Right renal cortex interstitium (tissue), 3 donors: Measurements from ENCODE around the gene NAXD. TPM values are rescaled to one million over a fixed set of nuclear protein-coding genes. Genes with fewer than 3 reads are reported as not detected.
"Not testable (repeated sequence)": the region's sequence is repeated elsewhere in the genome, so short reads cannot be mapped to it uniquely, and the experiment has no call there.

Experiments used
- DNase-seq, 3 donors: peaks; one replicate each; pipeline ENCODE4 v3.0.0-alpha.2; 2013; ENCODE audit warnings: low read depth in 3 of 3, low spot score in 2 of 3
- polyA plus RNA-seq, 3 donors: library from polyadenylated mRNA; unstranded; fragments of 120-200 nt; gene quantifications; one replicate each; pipeline ENCODE4 v1.2.1, GENCODE V29; 2013; ENCODE audit not compliant: insufficient read length in 3 of 3

The NAXD gene
- polyA plus RNA-seq, 3 donors, result 40.4 to 42.1 (median 40.5) TPM

DNA sequence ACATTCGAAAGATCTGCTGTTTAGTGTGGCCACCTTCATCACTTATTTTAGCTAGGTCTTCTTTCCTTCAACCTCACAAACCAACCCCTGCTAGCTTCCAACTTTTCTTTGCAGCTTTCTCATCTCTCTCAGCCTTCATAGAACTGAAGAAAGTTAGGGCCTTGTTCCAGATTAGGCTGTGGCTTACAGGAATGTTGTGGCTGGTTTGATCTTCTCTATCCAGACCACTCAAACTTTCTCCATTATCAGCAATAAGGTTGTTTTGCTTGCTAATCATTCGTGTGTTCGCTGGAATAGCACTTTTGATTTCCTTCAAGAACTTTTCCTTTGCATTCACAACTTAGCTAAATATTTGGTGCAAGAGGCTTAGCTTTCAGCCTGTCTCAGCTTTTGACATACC, 45.9 kb downstream of the NAXD start:
- DNase-seq, result no peak

DNA sequence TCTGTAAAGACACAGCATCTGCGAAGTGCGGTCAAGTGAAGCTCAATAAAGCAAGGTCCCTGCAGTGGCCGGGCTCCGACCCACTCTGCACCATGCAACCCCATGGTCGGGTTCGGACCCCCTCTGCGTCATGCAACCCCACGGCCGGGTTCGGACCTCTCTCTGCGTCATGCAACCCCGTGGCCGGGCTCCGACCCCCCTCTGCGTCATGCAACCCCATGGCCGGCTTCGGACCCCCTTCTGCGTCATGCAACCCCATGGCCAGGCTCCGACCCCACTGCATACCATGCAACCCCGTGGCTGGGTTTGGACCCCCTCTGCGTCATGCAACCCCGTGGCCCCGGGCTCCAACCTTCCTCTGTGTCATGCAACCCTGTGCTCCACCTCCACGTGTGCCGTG, 46.7 kb downstream of the NAXD start:
- DNase-seq, result no peak

DNA sequence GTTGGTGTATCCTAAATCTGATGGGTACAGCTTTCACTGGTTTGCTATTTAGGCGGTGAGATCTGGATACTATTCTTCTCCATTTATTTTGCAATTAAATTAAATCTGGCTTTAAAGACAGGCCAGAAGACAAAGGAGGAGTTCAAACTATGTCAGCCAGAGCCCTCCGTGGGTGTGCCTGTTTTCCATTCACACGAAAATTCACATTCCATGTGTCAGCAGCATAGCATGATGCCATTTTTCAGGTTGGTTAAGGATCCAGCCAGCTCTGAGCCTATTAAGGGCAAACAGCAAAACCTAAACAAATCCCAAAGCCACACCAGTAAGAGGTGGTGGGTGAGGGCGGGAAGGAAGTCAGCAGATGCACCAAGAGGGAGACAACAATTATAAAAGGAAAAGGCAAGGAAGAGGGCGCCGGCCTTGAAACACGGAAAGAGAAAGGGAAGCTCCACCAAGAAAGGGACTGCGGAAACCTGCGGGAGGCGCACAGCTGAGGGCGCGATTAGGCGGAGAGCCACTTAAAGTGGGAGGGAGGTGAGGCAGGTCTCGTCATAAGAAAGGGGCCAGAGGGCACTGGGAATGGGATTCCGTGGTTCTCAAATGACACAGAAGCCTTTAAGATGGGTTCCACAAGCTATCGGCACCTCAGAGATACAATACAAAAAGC, 47.6 kb downstream of the NAXD start:
- DNase-seq, result no peak

DNA sequence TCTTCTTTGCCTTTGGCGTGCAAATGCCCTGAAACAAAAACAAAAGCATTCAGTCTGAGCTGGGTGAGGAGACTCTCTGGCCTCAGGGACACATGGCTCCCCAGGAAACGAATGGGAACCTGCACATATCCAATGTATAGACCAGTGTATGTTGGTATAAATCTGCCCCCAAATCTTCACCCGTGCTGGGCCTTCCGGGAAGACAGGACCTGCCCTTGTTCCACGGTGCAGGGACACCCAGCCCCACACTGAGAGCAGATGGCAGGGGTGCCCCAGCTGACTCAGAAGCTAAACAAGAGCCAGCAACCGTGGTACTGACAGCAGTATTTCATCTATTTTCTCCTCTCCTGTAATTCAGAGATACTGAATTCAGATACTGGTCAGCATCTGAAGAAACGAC, 48.1 kb downstream of the NAXD start:
- DNase-seq, result no peak

DNA sequence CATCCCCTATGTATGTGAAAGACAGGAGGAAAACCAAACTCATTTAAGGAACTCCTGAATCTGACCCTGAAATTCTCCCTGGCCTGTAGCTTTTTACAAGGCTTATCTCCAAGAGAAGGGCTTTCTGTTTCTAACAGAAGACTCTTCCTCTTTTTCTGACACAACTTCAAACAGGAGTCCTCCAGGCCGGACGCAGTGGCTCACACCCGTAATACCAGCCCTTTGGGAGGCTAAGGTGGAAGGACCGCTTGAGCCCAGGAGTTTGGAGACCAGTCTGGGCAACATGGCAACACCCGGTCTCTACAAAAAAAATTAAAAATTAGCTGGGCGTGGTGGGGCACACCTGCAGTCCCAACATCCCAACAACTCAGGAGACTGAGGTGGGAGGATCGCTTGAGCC, 48.7 kb downstream of the NAXD start:
- DNase-seq, result no peak

DNA sequence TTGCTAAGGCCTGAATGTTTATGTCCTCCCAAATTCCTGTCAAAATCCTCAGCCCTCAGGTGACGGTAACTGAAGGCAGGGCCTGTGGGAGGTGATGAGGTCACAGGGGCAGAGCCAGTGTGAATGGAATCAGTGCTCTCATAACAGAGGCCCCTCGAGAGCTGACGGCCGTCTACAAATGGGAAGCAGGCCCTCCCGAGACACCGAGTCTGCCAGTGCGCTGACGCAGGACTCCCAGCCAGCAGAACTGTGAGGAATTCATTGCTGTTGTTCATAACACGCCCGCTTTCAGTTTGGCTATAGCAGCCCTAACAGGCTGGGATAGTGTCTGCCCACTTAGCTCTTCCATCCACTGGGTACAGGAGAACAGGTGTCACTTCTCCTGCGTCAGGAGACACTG, 49.3 kb downstream of the NAXD start:
- DNase-seq, result no peak

DNA sequence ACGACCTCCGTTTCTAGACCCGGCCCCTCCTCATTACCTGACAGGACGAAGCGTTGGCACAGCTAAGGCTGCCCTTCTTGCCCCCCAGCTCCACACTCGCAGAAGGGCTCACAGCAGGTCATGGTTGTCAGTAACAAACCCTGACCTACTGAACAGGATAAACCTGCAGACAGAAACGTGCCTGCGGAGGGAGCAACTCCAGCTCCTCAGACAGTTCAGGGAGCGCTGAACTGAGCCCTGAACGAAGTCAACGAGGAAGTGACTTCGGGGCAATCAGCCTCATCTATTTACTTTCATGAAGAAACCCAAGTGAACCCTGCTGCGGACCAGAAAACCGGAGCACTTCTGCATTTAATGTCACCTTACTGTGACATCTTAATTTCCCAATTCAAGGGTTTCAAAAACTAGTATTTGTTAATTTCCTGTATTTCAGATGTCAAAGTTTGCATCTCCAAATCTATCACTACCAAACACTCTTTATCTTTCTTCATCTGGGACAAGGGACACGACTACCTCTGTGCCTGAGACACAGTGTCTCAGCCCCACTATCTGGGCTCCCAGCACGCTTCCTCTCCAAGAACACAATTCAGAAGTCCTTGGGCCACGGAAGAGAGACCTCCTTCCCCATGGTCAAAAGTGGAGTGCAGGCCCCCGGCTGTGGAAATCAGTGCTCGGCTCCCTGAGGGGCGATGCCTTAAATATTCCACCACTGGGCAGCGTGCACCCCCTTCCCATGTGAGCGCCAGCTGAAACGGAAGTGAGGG, 50.3 kb downstream of the NAXD start:
- DNase-seq, result no peak

DNA sequence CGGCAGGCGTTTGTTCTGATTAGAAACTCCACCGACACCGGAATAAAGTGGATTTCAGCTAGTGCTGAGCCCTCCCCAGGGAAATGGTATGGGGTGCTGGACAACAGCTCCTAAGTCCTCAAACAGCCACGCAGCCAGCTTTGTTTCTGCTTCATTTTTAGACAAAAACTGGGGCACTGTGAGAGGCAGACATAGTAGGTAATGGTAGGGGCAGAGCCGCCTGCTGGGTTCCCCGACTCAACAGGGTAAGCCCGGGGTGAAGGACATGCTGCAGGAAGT, 50.8 kb downstream of the NAXD start:
- no peak for DNase-seq

DNA sequence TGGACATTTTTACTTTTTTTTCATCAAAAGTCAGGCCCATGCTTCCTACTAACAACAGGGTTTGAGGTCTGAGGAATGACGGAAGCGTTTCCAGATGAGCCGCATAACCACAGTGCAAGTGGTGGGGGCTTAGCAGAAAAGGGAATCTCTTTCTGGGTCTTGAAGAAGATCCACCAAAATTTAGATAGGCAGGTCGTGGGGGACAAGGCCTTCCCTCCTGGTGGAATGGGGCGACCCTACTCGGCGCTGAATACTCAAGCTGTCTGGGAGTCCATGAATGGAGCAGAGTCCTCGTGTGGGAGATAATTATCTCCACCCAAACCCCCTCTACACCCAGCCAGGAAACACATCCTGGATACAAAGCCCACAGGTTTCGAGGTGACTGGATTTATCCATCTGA, 53.7 kb downstream of the NAXD start:
- no peak for DNase-seq

DNA sequence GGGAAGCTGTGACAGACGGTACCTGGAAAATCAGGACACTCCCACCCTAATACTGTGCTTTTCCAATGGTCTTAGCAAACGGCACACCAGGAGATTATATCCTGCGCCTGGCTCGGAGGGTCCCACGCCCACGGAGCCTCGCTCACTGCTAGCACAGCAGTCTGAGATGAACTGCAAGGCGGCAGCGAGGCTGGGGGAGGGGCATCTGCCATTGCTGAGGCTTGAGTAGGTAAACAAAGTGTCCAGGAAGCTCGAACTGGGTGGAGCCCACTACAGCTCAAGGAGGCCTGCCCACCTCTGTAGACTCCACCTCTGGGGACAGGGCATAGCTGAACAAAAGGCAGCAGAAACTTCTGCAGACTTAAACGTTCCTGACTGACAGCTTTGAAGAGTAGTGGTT, 54.5 kb downstream of the NAXD start:
- DNase-seq, result not testable (repeated sequence)

DNA sequence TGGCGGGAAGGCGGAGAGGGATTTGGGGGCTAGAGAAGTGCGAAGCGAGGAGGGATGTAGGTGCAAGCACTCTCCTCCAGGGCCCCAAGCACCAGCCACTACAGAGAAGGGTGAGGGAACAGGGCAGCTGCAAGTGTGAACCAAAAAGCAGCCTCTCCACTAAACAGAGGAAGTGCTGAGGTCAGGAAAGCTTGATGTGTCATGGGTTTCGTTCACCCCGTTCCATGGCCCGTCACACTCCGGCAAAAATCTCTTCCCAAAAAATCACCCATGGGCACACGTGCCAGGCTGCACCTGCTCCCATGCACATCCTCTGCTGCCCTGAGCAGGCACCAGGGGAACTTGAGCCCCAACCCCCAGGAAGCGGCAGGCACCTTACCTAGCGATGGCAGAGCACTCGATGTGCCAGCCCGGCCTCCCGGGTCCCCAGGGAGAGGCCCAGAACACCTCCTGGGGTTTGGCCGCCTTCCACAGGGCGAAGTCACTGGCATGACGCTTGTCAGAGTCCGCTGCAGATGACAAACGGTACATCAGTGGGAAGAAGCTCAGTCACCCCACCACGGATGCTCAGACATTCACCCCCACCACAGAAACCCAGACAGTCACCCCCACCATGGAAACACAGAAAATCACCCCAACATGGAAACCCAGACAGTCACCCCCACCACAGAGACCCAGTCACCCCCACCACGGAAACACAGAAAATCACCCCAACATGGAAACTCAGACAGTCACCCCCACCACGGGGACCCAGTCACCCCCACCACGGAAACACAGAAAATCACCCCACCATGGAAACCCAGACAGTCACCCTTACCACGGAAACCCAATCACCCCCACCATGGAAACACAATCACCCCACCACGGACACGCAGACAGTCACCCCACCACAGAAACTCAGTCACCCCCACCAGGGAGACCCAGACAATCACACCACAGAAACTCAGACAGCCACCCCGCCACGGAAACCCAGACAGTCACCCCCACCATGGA, 61.5 kb downstream of the NAXD start:
- DNase-seq, result no peak

DNA sequence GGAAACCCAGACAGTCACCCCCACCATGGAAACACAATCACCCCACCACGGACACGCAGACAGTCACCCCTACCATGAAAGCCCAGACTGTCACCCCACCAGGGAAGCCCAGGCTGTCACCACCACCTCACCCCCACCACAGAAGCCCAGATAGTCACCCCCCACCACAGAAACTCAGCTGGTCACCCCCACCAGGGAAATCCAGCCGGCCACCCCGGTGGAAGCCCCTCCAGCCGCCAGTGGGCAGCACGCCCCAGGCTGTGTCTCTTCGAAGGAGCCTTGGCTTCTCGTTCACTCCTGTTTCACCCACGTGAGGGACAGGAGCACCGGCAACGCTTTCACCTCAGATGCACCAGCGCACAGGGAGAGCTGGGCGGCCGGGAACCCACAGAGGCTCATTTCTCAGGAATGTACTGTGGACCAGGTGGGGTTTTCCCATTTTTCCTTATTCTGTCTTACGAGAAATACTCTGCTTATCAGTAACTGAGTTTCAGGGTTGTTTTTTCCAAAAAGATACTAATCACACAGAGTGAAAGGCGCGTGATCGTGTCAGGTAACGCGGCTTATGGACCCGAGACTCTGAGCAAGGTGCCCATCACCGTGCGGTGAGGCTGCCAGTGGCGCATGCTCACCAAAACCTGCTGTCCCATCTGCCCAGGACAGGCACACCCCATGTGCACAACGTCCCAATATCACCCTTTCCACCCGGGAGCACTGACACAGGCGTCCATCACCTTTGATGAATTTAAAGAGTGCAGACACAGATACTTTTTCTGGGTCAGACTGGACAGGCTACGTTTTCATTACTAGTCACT, 62.6 kb downstream of the NAXD start:
- no peak for DNase-seq

DNA sequence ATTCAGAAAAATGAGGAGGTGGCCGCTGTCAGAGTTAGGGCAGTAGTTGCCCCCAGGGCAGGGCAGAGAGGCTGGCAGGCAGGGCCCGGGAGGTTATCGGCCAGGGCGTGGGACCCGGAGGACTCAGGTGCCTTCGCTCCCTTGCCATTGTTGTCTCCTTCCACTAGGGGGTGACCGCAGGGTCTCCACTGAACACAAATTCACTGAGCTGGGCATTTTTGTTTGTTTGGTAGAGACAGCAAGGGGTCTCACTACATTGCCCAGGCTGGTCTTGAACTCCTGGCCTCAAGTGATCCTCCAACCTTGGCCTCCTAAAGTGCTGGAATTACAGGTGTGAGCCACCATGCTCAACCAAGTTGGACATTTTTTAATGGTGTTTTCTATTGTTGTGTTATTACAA, 65.5 kb downstream of the NAXD start:
- DNase-seq, result no peak

DNA sequence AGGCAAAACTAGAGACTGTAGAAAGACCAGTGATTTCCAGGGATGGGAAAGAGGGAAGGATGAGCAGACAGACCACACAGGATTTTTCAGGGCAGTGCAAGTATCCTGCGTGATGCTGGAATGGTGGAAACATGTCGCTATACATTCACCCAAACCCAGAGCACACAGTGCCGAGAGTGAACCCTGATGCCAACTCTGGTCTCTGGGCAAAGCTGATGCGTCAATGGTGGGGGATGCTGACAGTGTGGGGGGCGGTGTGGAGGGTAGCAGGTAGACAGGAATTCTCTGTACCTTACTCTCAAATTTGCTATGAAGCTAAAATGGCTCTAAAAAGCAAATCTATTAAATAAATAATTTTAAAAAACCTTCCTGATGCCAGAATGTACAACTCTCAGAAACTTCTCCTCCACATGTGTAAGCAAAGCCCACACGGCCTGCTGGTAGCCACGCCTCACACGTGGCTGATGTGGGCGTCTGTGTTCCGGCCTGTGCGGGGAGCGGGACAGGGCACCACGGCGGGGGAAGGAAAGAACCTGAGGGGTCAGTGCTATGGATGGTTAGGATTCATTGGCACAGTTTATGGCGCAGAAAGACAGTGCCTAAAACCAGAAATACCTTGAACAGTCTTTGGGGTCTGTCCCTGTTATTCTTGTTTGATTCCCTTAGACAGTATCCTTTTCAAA, 66.7 kb downstream of the NAXD start:
- DNase-seq, result no peak

DNA sequence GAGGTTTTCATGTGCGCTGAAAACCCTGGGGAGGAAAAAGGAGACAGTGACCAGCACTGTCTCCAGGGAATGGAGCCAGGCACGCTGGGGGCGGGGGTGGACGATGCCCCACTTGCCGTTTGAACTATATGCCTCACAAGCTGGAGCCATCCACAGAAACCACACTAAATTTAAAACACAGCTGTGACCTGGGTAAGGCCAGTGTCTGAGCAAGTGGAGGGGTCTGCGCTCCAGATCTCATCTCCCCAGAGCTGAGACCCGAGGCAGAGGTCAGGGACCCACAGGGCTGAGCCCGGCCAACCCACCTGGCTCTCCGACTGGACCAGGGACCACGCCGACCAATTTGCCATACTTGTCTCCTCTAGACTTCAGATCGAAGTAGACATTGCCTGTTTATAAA, 67.4 kb downstream of the NAXD start:
- DNase-seq, result no peak

DNA sequence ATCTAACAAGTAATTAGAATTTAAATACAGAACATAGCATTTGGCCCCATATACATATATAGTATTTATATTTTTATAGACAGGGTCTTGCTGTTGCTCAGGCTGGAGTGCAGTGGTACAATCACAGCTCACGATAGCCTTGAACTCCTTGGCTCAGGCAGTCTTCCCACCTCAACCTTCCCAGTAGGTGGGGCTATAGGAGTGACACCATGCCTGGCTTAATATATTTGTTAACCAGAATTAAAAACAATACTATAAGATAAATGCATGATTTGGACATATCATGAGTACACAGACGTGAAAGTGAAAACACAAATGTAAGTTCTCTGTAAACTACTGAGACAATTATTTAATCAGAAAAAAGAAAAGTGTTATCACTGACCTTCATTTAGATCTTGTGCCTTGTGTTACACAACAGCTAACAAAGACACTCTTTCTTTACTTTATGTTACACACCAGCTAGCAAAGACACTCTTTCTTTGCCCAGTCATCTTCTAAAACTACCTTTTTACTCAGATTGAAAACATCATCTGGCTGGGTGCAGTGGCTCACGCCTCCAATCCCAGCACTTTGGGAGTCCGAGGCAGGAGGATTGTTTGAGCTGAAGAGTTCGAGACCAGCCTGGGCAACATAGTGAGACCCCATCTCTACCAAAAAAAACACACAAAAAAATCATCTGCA, 68.0 kb downstream of the NAXD start:
- no peak for DNase-seq

DNA sequence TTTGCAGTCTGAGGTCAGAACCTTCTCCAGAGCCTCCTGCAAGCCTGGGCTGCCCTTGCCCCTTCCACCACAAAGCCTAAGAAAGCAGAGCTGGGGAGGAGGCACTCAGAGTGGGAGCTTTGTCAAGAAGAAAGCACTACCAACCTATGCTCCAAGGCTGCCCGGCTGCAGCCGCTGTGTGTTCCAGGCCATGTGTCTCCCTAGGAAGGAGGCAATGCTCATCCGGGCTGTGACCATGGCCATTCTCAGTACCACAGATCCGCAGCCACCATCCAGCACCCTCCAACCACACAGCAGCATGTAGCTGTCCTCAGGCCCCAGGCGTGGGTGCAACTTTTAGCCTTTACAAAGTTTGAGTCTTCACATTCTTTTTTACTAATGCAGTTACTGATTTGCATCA, 68.6 kb downstream of the NAXD start:
- DNase-seq, result no peak

DNA sequence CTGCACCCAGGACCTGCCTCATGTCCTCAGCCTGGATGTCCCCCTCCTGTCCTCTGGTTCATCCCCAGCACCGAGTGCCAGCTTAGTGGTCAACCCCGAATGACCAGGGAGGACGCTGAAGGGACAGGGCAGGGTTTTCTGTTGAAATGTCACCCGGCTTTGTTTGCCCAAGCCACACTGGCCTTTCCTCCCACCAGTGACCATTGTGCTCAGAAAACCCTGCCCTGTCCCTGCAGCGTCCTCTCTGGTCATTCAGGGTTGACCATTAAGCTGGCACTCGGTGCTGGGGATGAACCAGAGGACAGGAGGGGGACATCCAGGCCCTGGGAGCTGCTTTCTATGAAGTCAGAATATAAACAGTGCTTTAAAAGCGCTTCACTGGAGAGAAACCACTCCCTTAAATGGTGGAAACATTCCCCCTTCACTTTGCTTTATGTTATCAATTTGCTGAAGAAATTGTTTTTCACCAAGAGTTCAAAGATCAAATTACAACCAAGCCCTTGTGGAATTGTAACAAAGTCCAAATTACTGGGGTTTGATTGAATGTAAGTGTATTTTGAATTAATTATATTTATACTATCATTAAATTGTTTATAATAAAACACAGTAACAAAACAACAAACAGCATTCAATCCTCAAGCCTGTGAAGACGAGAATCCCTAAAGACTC, 69.2 kb downstream of the NAXD start:
- no peak for DNase-seq
